Jurkat, Clone E6-1 (cell line): ENCODE measurements around the gene CFAP99.

Source experiments
- DNase-seq: peaks from one replicate; pipeline ENCODE4 v3.0.0-alpha.2; 2011; ENCODE audit warnings: low read depth, low spot score
- H3K4me3 ChIP-seq: 2 replicates; pipeline ENCODE4 v1.5.1; 2011; ENCODE audit warnings: mild to moderate bottlenecking, low read length, control low read depth, moderate library complexity

The CFAP99 gene

DNA sequence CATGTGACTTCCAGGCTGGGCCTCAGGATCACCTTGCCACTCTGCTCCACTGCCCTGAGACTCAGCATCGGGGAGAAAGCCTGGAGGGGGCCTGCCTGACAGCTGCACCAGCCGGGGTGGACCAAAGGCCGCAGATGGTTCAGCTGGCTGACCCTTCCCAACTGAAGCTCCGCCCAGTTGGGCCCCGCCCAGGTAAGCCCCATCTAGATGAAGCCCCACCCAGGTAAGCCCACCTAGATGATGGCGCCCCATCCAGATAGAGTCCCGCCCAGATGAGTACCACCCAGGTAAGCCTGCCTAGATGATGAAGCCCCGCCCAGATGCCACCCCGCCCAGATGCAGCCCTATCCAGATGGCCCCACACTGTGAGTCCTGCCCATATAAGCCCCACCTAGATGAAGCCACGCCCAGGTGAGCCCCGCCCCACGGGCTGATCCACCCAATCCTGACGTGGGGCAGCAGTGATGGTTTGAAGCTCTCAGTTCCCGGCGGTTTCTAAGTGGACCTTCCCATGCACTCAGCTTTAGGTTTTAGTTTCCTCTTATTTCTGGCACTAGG lies 10.3 kb upstream of the CFAP99 start:
- DNase-seq: no peak
- no peak overlapping the region for H3K4me3 ChIP-seq

DNA sequence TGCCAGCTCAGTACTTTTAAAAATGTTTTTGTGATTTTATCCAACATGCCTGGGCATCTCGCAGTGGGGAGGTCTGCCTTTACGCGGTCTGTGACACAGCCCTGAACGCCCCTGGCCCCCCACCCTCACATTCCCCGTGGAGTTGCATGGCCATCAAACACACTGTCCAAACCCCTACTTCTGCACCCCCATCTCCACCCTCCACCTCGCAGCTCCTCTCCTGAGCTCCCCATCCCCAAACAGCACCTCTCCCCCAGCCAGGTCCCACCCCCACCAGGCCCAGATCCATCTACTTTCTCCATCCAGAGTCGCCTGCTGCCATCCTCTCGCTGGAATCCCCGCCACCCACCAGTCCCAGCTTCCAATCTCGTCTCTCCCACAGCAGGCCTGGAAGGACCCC lies 9.8 kb upstream of the CFAP99 start:
- no peak overlapping the region for H3K4me3 ChIP-seq
- no peak for DNase-seq

DNA sequence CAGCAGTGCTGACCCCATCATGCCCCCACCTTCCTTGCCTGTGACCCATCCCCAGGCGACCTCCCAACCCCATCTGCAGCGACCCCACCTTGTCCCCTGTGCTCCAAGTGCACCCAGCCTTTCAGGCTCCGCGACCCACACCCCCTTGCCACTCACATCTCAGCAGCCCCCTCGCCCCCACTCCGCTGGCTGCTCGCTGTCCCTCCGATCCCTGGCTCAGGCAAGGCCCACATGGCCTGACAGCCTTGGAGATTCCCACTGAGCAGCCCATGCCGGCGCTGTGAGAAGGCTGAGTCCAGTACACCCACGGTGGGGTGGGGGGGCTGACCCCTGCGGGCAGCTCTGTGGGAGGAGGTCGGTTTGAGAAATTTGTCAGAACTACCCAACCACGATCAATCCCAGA lies 9.4 kb upstream of the CFAP99 start:
- H3K4me3 ChIP-seq: no peak overlapping the region
- DNase-seq: no peak

GRCh38 chr4:2411786-2412510 lies 6.8 kb upstream of the CFAP99 start:
- no peak for DNase-seq
- no peak overlapping the region for H3K4me3 ChIP-seq

- peak overlapping the region; percentile 43 for H3K4me3 ChIP-seq
- peak; percentile 56 for DNase-seq
These were observed 6.2 kb upstream of the CFAP99 start for GRCh38 chr4:2412534-2412884.

DNA sequence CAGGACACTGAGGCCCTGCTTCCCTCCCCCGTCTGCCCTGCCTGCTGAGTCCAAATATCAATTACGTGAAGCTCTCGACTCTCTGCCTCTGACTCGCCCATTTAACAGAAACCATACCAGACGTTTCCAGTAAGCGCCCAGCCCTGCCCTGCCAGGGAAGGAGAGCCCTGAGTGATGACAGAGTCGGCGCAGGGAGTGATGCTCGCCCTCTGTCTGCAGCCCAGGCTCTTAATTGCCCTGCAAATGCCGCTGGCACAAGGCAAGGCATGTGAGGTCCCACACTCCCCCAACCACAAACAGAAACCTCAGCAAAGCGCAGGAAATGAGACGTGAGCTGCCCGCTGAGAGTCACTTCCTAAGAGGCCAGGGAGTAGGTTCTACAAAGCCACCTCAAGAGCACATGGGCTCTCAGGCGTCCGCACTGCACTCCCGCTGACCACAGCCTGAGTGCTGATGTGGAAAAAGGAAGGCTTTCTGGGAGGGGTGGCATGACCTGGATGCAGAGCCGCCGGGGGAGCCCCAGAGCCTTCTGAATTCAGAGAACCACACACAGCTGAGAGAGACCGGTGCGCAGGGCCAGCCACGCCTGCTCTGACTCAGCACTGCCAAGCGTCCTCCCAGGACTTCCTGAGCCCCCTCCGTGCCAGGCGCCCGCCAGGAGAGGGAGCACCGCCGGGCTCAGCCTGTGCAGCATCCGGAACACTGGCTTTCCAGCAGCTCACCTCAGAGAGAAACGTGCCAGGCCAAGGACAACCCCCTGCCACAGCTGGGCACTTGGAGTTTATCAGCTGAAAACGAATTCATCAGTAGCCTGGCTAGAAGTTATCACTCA lies 5.7 kb upstream of the CFAP99 start:
- H3K4me3 ChIP-seq: peak overlapping the region; percentile 43
- DNase-seq: peak; percentile 88

GRCh38 chr4:2413821-2414610 lies 4.7 kb upstream of the CFAP99 start:
- no peak for DNase-seq
- peak overlapping the region; percentile 43 for H3K4me3 ChIP-seq

- no peak for DNase-seq
- no peak overlapping the region for H3K4me3 ChIP-seq
These were observed 3.5 kb upstream of the CFAP99 start for GRCh38 chr4:2415213-2415612.

DNA sequence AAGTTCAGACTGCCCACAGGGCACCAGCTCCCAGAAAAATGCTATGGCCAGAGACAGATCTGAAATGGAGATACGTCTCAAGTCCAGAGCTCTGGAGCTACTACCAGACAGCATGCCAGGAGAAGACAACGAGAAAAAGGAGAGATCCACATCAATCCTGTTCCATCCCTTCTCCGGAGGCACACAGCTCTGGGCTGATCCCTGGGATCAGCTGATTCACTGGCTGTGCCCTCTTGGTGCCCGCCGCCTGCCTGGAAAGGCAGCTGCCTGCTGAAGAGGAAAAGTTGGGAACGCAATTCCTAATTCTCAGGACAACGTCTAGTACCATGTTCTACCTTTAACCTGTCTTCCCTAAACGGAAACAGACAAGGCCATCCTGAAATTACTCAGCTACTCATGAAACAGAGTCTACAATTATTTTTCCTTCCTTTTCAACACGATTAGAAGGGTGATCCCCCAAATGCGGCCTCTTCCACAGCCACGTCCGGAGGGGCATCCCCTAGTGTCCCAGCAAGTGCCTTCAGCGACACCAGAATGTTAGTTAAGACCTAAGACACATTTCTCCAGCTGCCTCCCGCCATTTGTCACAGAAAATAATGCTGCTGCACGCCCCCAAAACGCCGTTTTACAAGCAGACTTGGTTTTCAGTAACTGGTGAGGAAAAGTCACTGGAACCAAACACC lies 2.7 kb upstream of the CFAP99 start:
- DNase-seq: no peak
- H3K4me3 ChIP-seq: no peak overlapping the region

DNA sequence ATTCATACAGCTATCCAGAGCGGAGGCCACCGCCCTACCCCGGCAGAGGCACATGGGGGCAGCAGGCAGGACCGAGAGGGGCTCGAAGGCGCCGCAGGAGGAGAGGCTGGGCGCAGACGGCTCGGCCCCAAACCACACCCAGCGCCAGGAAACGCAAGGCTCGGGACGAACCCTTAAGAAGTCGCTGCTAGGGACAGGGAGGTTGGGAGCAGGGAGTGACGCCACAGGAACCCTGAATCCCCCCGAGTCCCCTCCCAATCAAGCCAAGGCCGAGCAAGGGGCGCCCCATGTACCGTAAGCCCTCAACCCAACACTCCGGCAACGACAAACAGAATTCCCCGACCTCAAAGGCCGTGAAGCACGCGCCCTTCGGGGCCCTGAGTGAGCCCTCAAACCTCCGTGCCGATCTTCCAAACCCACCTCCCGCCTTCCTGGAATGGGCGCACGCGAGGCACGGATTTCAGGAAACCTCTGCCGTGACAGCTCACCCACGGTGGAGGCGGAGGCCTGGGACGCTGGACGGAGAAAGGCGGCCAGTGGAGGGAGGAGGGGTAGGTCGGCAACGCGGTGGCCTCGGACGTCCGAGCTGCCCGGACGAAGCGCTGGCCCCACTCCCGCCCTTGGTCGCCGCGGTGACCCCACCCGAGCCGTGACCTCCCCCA lies 2.1 kb upstream of the CFAP99 start:
- DNase-seq: no peak
- no peak overlapping the region for H3K4me3 ChIP-seq

DNA sequence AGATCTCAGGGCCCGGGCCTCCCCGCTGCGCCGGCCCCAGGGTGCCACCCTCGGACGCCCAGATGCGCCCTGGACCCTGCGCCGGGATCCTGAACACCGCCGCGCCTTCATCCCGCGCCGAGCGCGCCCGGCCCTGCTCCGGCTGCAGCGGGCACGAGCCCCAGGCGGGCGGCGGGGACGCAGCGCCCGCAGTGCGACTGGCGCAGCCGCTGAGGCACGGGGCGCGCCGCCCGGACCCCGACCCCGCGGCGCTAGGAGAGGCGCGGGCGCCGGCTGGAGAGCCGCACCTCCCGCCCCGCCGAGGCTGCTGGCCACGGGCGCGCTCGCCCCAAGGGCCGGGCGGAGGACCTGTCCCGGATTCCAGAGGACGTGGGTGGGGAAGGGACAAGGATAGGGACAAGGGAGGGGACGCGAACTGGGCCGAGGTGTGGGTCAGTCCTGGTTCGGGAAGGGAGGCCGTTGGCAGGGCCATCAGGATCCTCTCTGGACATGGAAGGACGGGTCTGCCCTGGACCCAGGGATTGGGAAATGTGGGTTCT lies 1.5 kb upstream of the CFAP99 start:
- no peak for DNase-seq
- H3K4me3 ChIP-seq: no peak overlapping the region

GRCh38 chr4:2417765-2418649 lies 748 bp upstream of the CFAP99 start, which contains the start of gene ZFYVE28:
ZFYVE28 (minus strand) TSS chr4:2418645; CDS start chr4:2418323, 322 bp downstream.
- no peak for DNase-seq
- peak within 1 kb of the TSS; percentile 50 for H3K4me3 ChIP-seq

DNA sequence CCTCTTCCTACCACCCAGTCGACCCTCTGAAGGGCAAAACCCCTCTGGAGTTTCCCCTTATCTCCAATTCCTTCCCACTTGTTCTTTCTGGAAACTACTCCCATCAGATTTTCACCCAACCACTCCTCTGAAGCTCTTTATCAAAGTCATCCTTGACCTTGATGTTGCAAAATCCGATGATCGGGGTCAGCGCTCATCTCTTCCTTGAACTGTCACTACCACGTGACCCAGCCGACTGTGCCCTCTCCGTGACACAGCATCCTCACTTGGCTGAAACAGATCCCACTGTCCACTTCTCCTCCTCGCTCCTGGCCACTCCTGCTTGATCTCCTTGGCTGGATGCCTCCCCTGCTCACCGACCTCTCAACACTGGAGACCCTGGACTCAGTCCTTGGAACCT lies 1.1 kb downstream of the CFAP99 start:
- no peak for DNase-seq
- no peak overlapping the region for H3K4me3 ChIP-seq

- no peak overlapping the region for H3K4me3 ChIP-seq
- no peak for DNase-seq
These were observed 3.2 kb downstream of the CFAP99 start for GRCh38 chr4:2421928-2422327.

DNA sequence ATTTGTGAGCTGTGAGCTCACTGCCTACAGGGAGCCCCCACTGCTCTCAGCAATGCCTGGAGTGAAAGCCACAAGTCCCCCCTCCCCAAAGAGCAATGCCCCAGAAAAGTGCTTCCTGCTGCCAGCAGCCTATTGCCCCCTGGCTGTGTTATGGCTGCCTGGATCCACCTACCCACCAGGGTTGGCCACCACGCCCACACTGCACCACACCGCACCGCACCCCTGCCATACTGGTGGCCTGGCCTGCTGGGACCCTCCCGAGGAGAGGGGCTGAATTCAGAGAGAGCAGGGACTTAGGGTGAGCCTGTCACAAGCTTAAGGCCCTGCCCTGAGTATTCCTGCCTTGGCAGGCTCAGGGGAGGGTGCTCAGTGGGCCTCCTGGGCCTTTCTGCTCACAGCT lies 4.3 kb downstream of the CFAP99 start:
- H3K4me3 ChIP-seq: no peak overlapping the region
- no peak for DNase-seq

DNA sequence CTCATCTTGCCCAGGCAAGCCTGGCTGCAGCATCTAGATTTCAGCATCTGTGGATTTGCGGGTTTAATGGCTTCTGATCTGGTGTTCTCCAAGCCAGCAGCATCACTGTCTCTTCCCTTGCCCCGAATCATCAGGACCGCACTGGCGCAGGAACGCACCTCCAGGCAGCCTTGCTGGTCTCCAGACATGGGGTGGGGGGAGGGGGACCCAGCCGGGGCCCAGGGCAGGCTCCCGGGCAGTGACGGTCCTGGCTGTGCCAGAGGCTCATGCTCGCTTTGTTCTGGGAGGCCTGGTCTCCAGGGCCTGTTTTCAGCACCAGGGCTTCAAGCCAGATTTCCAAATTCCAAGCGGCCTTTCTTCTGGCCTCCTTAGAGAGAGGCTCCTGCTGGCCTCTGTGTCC lies 4.9 kb downstream of the CFAP99 start:
- DNase-seq: no peak
- no peak overlapping the region for H3K4me3 ChIP-seq

GRCh38 chr4:2424581-2424980 lies 5.8 kb downstream of the CFAP99 start:
- no peak overlapping the region for H3K4me3 ChIP-seq
- DNase-seq: no peak
